Cardiac muscle cell (in vitro differentiated cells and primary cell): ENCODE data around the gene MIEF1. TPM values are rescaled to one million over a fixed set of nuclear protein-coding genes. Genes with fewer than 3 reads are reported as not detected.

ENCODE experiments used
- DNase-seq, 2 donors: peaks; one replicate each; pipeline versions ENCODE4 v3.0.0 to v3.0.0-alpha.2; 2010 to 2017; ENCODE audit warnings: low read depth in 1 of 2, low spot score in 1 of 2
- H3K27ac ChIP-seq: fragments of 200-600 bp; sonication (generic); 2 replicates; pipeline ENCODE4 v1.5.1; 2016
- H3K27me3 ChIP-seq: fragments of 200-600 bp; sonication (generic); 2 replicates; pipeline ENCODE4 v1.6.0; 2016; ENCODE audit warnings: control low read depth
- H3K36me3 ChIP-seq: fragments of 200-600 bp; sonication (generic); 2 replicates; pipeline ENCODE4 v1.5.1; 2016; ENCODE audit warnings: control low read depth
- H3K4me1 ChIP-seq: fragments of 200-600 bp; sonication (generic); 2 replicates; pipeline ENCODE4 v1.8.1; 2017; ENCODE audit warnings: low read depth, mild to moderate bottlenecking, mixed run types
- H3K4me3 ChIP-seq: fragments of 200-600 bp; sonication (generic); 2 replicates; pipeline ENCODE4 v1.5.1; 2016; ENCODE audit warnings: mild to moderate bottlenecking
- H3K9me3 ChIP-seq: fragments of 200-600 bp; sonication (generic); 2 replicates; pipeline ENCODE4 v1.5.1; 2017; ENCODE audit warnings: low read depth, mild to moderate bottlenecking, control low read depth
- CTCF ChIP-seq: IDR thresholded peaks from 2 replicates; pipeline ENCODE4 v1.5.1; 2012; ENCODE audit warnings: low read depth, mild to moderate bottlenecking, low read length
- polyA plus RNA-seq: library from polyadenylated mRNA; unstranded; fragments of >200 nt; fragmentation: Nextera tagmentation; extraction: Ambion mirVana; gene quantifications from 2 replicates; pipeline ENCODE4 v1.2.1, GENCODE V29; 2016
- total RNA-seq: library from RNA; depleted of rRNA; stranded (reverse); fragments of >200 nt; gene quantifications from 2 replicates; pipeline ENCODE4 v1.2.3, GENCODE V29; 2016

The MIEF1 gene
- total and polyA plus RNA-seq, 2 experiments from 2014 or later, result 29.1 to 31.2 TPM

GRCh38 chr22:39493759-39494158, 8.3 kb upstream of the MIEF1 start:
- Histone ChIP-seq H3K27ac (no peak overlapping the region), H3K4me3 (no peak overlapping the region), H3K9me3 (no peaks in the 10 kb centered on the region), H3K4me1 (peaks cover 7% of the 10 kb centered on the region), H3K27me3 (no peaks in the 10 kb centered on the region), H3K36me3 (peaks cover 3% of the 10 kb centered on the region)
- no peak for TF ChIP-seq CTCF
- peak in 1 of 2 donors; percentile 50 for DNase-seq

GRCh38 chr22:39494471-39495120, 7.5 kb upstream of the MIEF1 start:
- no peaks in the 10 kb centered on the region for H3K9me3 ChIP-seq
- no peaks in the 10 kb centered on the region for H3K36me3 ChIP-seq
- H3K27ac ChIP-seq, result no peak overlapping the region
- DNase-seq, result no peak
- TF ChIP-seq CTCF, result no peak
- no peaks in the 10 kb centered on the region for H3K27me3 ChIP-seq
- no peak overlapping the region for H3K4me3 ChIP-seq
- H3K4me1 ChIP-seq, result peaks cover 10% of the 10 kb centered on the region

- H3K27ac ChIP-seq, result peak overlapping the region; percentile 22
- DNase-seq, result peak; percentile 78 to 89
- H3K27me3 ChIP-seq, result no peaks in the 10 kb centered on the region
Measured at GRCh38 chr22:39496131-39496838, 5.8 kb upstream of the MIEF1 start.

GRCh38 chr22:39497429-39497828, 4.7 kb upstream of the MIEF1 start:
- Histone ChIP-seq H3K27me3 (no peaks in the 10 kb centered on the region), H3K4me3 (no peak overlapping the region), H3K36me3 (no peaks in the 10 kb centered on the region), H3K27ac (no peak overlapping the region), H3K4me1 (peaks cover 24% of the 10 kb centered on the region), H3K9me3 (no peaks in the 10 kb centered on the region)
- DNase-seq, result no peak
- TF ChIP-seq CTCF, result no peak

More at GRCh38 chr22:39496131-39496838, 5.8 kb upstream of the MIEF1 start:
- H3K4me1 ChIP-seq, result peaks cover 21% of the 10 kb centered on the region
- no peaks in the 10 kb centered on the region for H3K9me3 ChIP-seq
- H3K4me3 ChIP-seq, result no peak overlapping the region
- H3K36me3 ChIP-seq, result no peaks in the 10 kb centered on the region
- peak; percentile 90 for TF ChIP-seq CTCF

GRCh38 chr22:39498368-39498767, 3.7 kb upstream of the MIEF1 start:
- H3K27me3 ChIP-seq, result no peaks in the 10 kb centered on the region
- H3K27ac ChIP-seq, result peak overlapping the region; percentile 4
- H3K36me3 ChIP-seq, result no peaks in the 10 kb centered on the region
- TF ChIP-seq CTCF, result no peak
- peaks cover 24% of the 10 kb centered on the region for H3K4me1 ChIP-seq
- H3K4me3 ChIP-seq, result no peak overlapping the region
- no peaks in the 10 kb centered on the region for H3K9me3 ChIP-seq
- DNase-seq, result peak in 1 of 2 donors; percentile 19
